Stimulated activated CD8-positive, alpha-beta memory T cell treated with anti-CD3 and anti-CD28 coated beads, Interleukin-7, amount 100 ng/mL, for 4 hours (primary cell): ENCODE measurements around the gene HTRA1.

Experiments used
- DNase-seq, 2 donors: peaks; one replicate each; pipeline ENCODE4 v3.0.0-alpha.2; 2020; ENCODE audit warnings: low read depth in 2 of 2

Gene HTRA1

DNA sequence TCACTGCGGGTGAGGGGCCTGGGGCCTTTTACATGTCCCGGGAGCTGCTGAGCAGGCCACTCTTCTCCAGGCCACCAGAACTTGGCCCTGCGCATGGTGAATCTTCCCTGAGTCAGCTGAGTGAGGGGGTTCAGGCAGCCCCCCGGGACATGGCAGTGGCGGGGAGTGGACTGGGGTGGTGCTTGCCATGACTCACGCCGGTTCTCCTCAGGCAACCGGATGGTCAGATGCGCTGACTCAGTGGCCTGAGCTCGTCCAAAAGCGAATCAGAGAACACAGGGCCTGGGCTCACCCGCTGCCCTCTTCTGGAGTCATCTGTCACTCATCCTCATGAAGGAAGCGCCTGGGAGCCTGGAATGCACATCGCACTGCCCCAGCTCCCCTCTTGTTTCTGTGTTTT, 33.5 kb downstream of the HTRA1 start:
- DNase-seq: no peak

DNA sequence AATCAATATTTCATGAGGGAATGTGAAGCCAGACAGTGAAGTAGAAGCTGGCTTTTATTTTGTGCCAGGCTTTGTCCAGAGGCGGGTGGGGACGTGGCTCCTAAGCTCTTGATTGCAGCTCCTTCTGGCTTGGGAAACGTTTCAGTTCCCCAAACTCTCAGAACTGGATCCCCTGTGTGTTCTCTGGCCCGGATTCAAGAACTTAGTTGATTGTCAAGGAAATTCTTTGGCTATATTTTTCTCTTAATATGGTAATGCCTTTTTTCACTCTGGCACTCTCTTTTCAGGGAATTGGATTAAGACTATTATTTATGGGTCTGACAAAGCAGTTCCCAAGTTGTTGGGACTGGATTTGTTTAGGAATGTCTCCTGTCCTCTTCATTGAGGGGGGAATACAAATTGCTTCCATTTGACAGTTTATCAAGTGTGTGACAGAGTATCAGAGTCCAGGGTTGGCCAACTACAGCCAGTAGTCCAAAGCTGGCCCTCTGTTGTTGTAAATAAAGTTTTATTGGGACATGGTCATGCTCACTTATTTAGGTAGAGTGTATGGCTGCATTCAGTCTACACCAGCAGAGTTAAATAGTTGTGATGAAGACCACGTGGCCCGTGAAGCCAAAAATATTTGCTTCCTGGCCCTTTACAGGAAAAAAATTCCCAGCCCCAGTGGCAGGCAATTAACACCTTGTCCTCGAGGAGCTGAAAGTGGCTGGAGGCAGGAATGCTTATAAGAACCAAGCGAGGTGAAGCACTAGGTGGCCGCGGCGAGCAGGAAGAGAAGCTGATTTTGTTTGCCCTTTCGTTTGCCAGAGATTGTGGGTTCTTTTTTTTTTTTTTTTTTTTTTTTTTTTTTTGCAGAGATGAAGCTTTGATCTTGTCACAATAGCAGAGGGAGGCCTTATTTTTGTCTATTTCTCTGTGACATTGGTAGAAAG, 34.3 kb downstream of the HTRA1 start:
- no peak for DNase-seq

DNA sequence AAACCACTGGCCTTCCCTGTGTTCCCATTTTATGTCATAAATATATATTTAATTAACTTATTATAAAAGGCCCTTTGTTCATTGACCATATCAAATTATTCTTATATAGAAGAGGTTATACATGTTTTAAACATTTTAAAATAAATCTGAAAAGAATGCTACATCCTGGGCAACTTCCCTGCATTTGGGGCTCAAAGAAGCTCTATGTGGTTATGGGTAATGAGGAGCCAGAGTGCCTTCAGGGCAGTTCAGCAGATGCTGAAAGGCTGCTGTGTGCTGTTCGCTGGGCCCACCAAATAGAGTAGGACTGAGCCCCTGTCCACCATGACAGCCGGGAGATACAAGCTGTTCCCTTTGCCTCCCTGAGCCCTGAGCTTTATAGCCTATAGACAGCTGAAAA, 35.9 kb downstream of the HTRA1 start:
- no peak for DNase-seq

- DNase-seq: no peak
These were observed 37.2 kb downstream of the HTRA1 start for GRCh38 chr10:122498521-122498920.

GRCh38 chr10:122499012-122499411, 37.7 kb downstream of the HTRA1 start:
- DNase-seq: no peak

- no peak for DNase-seq
These were observed 38.2 kb downstream of the HTRA1 start for GRCh38 chr10:122499491-122499941.

- DNase-seq: no peak
These were observed 38.8 kb downstream of the HTRA1 start for GRCh38 chr10:122500194-122500593.

DNA sequence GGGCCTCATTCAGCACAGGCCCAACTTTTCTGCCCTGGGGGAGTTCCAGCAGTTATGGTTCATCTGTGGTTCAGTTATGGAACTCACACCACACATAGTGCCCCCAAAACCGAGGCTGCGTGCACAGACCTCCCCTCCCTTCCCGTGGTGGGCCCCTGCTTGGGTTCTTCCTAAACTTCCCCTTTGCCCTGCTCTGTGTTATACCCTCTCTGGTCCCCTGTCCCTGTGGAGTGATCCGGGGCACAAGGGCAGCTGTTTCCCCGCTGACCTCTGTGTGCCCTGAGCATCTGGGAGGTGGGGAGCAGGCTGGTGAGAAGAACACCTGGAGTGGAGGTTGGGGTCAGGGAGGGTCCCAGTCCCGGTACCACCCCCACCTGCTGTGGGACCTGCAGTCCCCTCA, 39.4 kb downstream of the HTRA1 start:
- DNase-seq: no peak

- no peak for DNase-seq
These were observed 41.7 kb downstream of the HTRA1 start for GRCh38 chr10:122503012-122503411.

GRCh38 chr10:122503886-122504609, 42.7 kb downstream of the HTRA1 start:
- no peak for DNase-seq

DNA sequence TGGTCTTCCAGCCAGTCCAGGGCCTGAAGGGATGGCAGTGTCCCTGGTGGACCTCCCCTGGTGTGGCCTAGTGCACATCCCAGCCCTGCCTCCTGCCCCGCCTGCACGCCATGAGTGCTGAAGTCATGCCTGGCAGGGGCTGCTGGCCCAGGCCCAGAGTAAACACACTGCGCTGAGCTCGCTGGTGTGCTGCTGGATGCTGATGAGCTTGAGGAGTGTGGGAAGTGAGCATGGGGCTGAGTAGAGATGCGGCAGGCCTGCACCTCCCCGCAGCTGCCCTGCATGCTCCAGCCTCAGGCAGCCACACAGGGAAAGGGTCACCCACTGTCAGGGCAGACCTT, 43.2 kb downstream of the HTRA1 start:
- DNase-seq: no peak

DNA sequence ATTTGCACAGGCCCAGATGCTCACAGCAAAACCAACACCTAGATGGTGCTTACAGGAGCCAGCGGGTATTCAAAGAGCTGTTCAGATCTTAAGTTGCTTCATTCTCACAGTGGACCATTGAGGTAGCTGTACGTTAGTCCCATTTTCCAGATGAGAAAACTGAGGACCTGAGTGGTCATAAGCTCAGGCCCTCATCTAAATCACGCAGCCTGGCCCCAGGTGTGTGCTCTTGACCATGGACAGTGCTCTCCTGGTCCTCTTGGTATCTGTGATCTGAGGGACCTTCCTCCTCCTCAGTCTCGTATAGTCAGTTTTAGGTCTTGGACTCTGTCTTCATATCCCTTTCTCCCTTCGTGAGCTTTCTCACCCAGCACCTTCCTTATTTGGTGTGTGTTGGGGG, 43.7 kb downstream of the HTRA1 start:
- no peak for DNase-seq

GRCh38 chr10:122505885-122506645, 44.7 kb downstream of the HTRA1 start:
- no peak for DNase-seq

GRCh38 chr10:122507616-122508015, 46.3 kb downstream of the HTRA1 start:
- DNase-seq: no peak

DNA sequence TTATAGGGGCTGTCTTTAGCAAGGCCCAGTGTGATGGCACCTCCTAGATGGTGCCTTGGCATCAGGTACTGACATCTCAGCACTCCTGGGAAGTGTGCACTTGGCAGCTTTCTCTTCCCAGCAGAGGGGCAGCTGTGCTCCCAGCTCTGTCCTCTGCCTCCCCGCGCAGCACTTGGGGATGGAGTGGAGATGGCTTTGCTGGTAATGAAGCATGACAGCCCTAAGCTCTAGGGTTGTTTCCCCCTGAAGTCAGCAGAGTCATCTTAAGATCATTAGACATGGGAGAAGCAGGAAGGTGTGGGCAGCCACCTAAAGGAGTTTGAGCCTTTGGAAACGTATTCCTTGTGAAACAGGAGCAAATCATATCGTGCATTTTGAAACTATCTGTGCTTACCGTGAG, 46.7 kb downstream of the HTRA1 start:
- DNase-seq: no peak

GRCh38 chr10:122509323-122509722, 48.0 kb downstream of the HTRA1 start:
- DNase-seq: no peak

- no peak for DNase-seq
These were observed 49.0 kb downstream of the HTRA1 start for GRCh38 chr10:122510326-122510725.

DNA sequence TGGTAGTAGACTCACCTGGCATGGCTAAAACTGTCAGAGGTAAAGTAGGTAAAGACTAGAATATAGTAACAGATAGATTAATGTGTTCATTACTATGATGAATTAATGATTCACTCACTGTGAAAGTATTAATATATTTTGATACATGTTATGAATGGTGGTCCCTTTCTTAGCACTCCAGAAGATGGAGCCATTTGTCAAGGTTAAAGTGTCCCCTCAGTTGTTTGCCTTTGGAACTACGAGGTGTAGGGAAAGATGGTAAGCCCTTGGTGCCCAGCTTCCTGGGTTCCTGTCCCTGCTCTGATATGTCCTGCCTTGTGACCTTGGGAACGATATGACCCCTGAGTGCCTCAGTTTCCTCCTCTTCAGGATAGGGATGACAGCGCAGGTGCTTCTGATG, 49.4 kb downstream of the HTRA1 start:
- no peak for DNase-seq

- DNase-seq: no peak
These were observed 51.7 kb downstream of the HTRA1 start for GRCh38 chr10:122513053-122513452.

DNA sequence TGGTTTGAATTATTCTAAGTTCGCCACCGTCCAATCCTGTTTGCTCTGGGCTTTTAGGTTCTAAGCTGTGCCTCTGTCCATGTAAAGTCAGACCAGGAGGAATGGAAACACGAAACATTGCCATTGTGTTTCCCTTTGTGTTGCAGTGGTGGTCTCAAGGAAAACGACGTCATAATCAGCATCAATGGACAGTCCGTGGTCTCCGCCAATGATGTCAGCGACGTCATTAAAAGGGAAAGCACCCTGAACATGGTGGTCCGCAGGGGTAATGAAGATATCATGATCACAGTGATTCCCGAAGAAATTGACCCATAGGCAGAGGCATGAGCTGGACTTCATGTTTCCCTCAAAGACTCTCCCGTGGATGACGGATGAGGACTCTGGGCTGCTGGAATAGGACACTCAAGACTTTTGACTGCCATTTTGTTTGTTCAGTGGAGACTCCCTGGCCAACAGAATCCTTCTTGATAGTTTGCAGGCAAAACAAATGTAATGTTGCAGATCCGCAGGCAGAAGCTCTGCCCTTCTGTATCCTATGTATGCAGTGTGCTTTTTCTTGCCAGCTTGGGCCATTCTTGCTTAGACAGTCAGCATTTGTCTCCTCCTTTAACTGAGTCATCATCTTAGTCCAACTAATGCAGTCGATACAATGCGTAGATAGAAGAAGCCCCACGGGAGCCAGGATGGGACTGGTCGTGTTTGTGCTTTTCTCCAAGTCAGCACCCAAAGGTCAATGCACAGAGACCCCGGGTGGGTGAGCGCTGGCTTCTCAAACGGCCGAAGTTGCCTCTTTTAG, 52.9 kb downstream of the HTRA1 start:
- DNase-seq: no peak

- no peak for DNase-seq
These were observed 53.7 kb downstream of the HTRA1 start for GRCh38 chr10:122515022-122515424.
